PC-9 (cell line): ENCODE results near the gene PITPNM2. TPM values are rescaled to one million over a fixed set of nuclear protein-coding genes. Genes with fewer than 3 reads are reported as not detected.

Experiments
- BruUV-seq: library from RNA; stranded (reverse); fragments of 400-500 nt; replicated peaks from 2 replicates; lab custom pipeline; 2021; lab: Mats Ljungman, UMichigan
- CTCF ChIA-PET: fragments of 300-600 bp; sonication (Branson Sonifier 250); formaldehyde crosslinking; loops from one replicate; lab custom pipeline; 2022; ENCODE audit warnings: antibody characterized with exemption; lab: Charles Lee
- POLR2A ChIA-PET: fragments of 300-600 bp; sonication (Branson Sonifier 250); formaldehyde crosslinking; loops from one replicate; lab custom pipeline; 2022; ENCODE audit warnings: antibody characterized with exemption; ENCODE audit not compliant: unreplicated experiment; lab: Charles Lee
- DNase-seq, 2 experiments: peaks; one replicate each; pipeline versions ENCODE4 v3.0.0 to v3.0.0-alpha.2; 2015 to 2022; ENCODE audit warnings: mixed read lengths in 1 of 2
- H2AFZ ChIP-seq: fragments of 200-600 bp; sonication (generic); 2 replicates; pipeline ENCODE4 v1.8.1; 2017; ENCODE audit warnings: antibody characterized with exemption
- H3F3A ChIP-seq: fragments of 200-600 bp; sonication (generic); 2 replicates; pipeline ENCODE4 v1.8.1; 2017; ENCODE audit warnings: antibody characterized with exemption, mild to moderate bottlenecking, low read depth; ENCODE audit not compliant: insufficient read depth
- H3K27ac ChIP-seq: fragments of 200-600 bp; sonication (generic); 2 replicates; pipeline ENCODE4 v1.6.1; 2016; ENCODE audit warnings: mixed run types
- H3K27me3 ChIP-seq: fragments of 200-600 bp; sonication (generic); 2 replicates; pipeline ENCODE4 v1.6.1; 2016; ENCODE audit warnings: low read depth, mixed run types; ENCODE audit not compliant: insufficient read depth
- H3K36me3 ChIP-seq: fragments of 200-600 bp; sonication (generic); 2 replicates; pipeline ENCODE4 v1.6.1; 2016; ENCODE audit warnings: low read depth, mixed run types
- H3K4me1 ChIP-seq: fragments of 200-600 bp; sonication (generic); replicated peaks from 2 replicates; pipeline ENCODE4 v1.6.1; 2016; ENCODE audit warnings: mixed run types; ENCODE audit not compliant: insufficient read depth
- H3K4me2 ChIP-seq: fragments of 200-600 bp; sonication (generic); 2 replicates; pipeline ENCODE4 v1.6.1; 2017; ENCODE audit warnings: mixed run types
- H3K4me3 ChIP-seq: fragments of 200-600 bp; sonication (generic); 2 replicates; pipeline ENCODE4 v1.6.1; 2016; ENCODE audit warnings: mixed run types
- H3K79me2 ChIP-seq: fragments of 200-600 bp; sonication (generic); 2 replicates; pipeline ENCODE4 v1.6.1; 2017; ENCODE audit warnings: low read depth, mixed run types
- H3K9me2 ChIP-seq: fragments of 200-600 bp; sonication (generic); 2 replicates; pipeline ENCODE4 v1.8.1; 2017; ENCODE audit warnings: mild to moderate bottlenecking; ENCODE audit not compliant: insufficient read depth
- H3K9me3 ChIP-seq: fragments of 200-600 bp; sonication (generic); 2 replicates; pipeline ENCODE4 v1.8.1; 2016; ENCODE audit warnings: low read depth; ENCODE audit not compliant: insufficient read depth
- H4K20me1 ChIP-seq: fragments of 200-600 bp; sonication (generic); 2 replicates; pipeline ENCODE4 v1.8.1; 2017; ENCODE audit not compliant: insufficient read depth
- EZH2 ChIP-seq: fragments of 200-600 bp; sonication (generic); IDR thresholded peaks from 2 replicates; pipeline ENCODE4 v1.8.0; 2017; ENCODE audit warnings: antibody characterized with exemption, low read depth
- intact Hi-C: fragments of 100-400 bp; cut with micrococcal nuclease; formaldehyde crosslinking; loops from one replicate; pipeline ENCODE4 v1.10.0; 2022; ENCODE audit not compliant: unreplicated experiment
- total RNA-seq: library from RNA; stranded (reverse); gene quantifications from 2 replicates; pipeline ENCODE4 v1.2.3, GENCODE V29; 2021
- TF ChIP-seq, protein P1 (sequence below): fragments of 200-600 bp; sonication (generic); conservative IDR thresholded peaks from 2 replicates; pipeline ENCODE4 v1.6.1; 2017; ENCODE audit warnings: mixed run types, antibody characterized with exemption, mild to moderate bottlenecking, moderate library complexity

PITPNM2 gene
- total RNA-seq, 1 experiment from 2014 or later: 16.6 TPM

DNA sequence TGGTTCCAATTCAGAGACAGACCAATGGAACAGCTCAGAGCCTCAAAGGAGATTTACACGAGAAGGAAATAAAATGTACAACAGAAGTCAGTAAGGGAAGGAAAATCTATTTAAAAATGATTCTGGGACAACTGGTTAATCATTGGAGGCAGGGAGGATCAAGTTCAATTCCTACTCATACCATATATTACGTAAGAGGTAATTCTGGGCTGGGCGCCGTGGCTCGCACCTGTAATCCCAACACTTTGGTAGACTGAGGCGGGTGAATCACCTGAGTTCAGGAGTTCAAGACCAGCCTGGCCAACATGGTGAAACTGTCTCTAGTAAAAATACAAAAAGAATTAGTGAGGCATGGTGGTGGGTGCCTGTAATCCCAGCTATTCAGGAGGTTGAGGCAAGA lies 36.7 kb upstream of the PITPNM2 start:
- no peaks in the 10 kb centered on the region for H3F3A ChIP-seq
- H3K27ac ChIP-seq: no peak overlapping the region
- H2AFZ ChIP-seq: no peak overlapping the region
- TF ChIP-seq, protein P1, sequence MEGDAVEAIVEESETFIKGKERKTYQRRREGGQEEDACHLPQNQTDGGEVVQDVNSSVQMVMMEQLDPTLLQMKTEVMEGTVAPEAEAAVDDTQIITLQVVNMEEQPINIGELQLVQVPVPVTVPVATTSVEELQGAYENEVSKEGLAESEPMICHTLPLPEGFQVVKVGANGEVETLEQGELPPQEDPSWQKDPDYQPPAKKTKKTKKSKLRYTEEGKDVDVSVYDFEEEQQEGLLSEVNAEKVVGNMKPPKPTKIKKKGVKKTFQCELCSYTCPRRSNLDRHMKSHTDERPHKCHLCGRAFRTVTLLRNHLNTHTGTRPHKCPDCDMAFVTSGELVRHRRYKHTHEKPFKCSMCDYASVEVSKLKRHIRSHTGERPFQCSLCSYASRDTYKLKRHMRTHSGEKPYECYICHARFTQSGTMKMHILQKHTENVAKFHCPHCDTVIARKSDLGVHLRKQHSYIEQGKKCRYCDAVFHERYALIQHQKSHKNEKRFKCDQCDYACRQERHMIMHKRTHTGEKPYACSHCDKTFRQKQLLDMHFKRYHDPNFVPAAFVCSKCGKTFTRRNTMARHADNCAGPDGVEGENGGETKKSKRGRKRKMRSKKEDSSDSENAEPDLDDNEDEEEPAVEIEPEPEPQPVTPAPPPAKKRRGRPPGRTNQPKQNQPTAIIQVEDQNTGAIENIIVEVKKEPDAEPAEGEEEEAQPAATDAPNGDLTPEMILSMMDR: no peak
- no peak for TF ChIP-seq EZH2
- POLR2A ChIA-PET: no interaction called here
- H3K27me3 ChIP-seq: no peaks in the 10 kb centered on the region
- H3K79me2 ChIP-seq: no peaks in the 10 kb centered on the region
- no peak overlapping the region for H3K4me2 ChIP-seq
- H3K9me3 ChIP-seq: no peaks in the 10 kb centered on the region
- no peak for DNase-seq
- CTCF ChIA-PET: no interaction called here
- intact Hi-C loops: no loop called here
- no peak overlapping the region for H3K4me3 ChIP-seq
- H3K4me1 ChIP-seq: no peaks in the 10 kb centered on the region
- no peaks in the 10 kb centered on the region for H3K9me2 ChIP-seq
- BruUV-seq: no TSS peak
- H3K36me3 ChIP-seq: no peaks in the 10 kb centered on the region
- no peaks in the 10 kb centered on the region for H4K20me1 ChIP-seq

DNA sequence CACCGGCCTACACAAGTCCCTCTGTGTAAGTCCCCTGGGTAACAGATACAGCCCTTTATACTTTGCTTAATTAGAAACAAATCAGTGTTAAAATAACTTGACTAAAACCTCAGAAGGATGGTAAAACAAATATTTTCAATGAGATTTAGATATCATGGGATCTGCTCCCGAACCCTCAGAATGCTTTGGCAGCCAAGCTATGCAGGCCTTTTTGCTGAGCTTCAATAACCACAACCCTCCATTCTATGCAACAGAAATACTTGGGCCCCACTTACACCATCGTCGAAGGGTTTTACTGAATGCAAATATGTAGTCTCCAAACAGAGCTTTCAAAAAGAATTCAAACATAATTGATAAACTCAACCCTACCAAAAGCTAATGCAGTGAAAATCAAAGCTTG lies 29.3 kb upstream of the PITPNM2 start:
- peaks cover 3% of the 10 kb centered on the region; the same call in 1 of the 2 replicates for H3K36me3 ChIP-seq
- TF ChIP-seq, protein P1: no peak
- TF ChIP-seq EZH2: no peak
- H3K27ac ChIP-seq: no peak overlapping the region
- no peak overlapping the region for H3K4me2 ChIP-seq
- H3K4me3 ChIP-seq: no peak overlapping the region
- H3K4me1 ChIP-seq: no peaks in the 10 kb centered on the region
- no peaks in the 10 kb centered on the region for H4K20me1 ChIP-seq
- no peaks in the 10 kb centered on the region for H3K9me3 ChIP-seq
- H3K9me2 ChIP-seq: no peaks in the 10 kb centered on the region
- POLR2A ChIA-PET: no interaction called here
- no peak overlapping the region for H2AFZ ChIP-seq
- H3K79me2 ChIP-seq: no peaks in the 10 kb centered on the region
- no peaks in the 10 kb centered on the region for H3K27me3 ChIP-seq
- no peaks in the 10 kb centered on the region for H3F3A ChIP-seq
- no TSS peak for BruUV-seq
- intact Hi-C loops: loop anchor here (5.0 kb wide), 1 partner anchor 138 kb away; no protein-coding TSS in a partner anchor
- CTCF ChIA-PET: no interaction called here
- no peak for DNase-seq

DNA sequence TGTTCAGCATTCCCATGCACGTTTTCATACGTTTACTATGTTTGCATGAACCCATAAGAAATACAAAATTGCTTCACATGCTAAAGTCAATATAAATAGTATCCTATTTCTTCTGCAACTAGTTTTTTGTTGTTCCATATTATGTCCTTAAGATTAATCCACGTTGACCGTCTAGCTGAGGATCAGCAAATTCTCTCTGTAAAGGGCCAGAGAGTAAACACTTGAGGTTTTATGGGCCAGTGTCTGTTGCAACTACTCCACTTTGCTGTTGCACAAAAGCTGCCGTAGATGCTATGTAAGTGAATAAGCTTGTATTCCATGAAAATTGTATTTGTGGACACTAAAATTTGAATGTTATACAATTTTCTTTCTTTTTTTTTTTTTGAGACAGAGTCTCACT lies 21.1 kb upstream of the PITPNM2 start:
- no TSS peak for BruUV-seq
- H3F3A ChIP-seq: no peaks in the 10 kb centered on the region
- no peak overlapping the region for H2AFZ ChIP-seq
- H3K9me2 ChIP-seq: no peaks in the 10 kb centered on the region
- no peak for DNase-seq
- H3K36me3 ChIP-seq: no peaks in the 10 kb centered on the region
- CTCF ChIA-PET: interaction anchor here (0.6 to 0.7 kb wide), 2 partner anchors 61 to 441 kb away, joined by 4 to 5 read pairs; partner anchors contain the start of gene MTRFR
- no peak overlapping the region for H3K27ac ChIP-seq
- TF ChIP-seq EZH2: no peak
- TF ChIP-seq, protein P1: no peak
- no peaks in the 10 kb centered on the region for H3K27me3 ChIP-seq
- H4K20me1 ChIP-seq: no peaks in the 10 kb centered on the region
- H3K9me3 ChIP-seq: no peaks in the 10 kb centered on the region
- no peaks in the 10 kb centered on the region for H3K79me2 ChIP-seq
- H3K4me2 ChIP-seq: no peak overlapping the region
- no peak overlapping the region for H3K4me3 ChIP-seq
- intact Hi-C loops: no loop called here
- no peaks in the 10 kb centered on the region for H3K4me1 ChIP-seq
- POLR2A ChIA-PET: no interaction called here
